NCI-H446 (cell line): ENCODE data around the gene STPG3.
"Not testable (repeated sequence)": the region's sequence is repeated elsewhere in the genome, so short reads cannot be mapped to it uniquely, and the experiment has no call there.

Experiments used
- DNase-seq, 2 experiments: peaks; one replicate each; lab custom pipeline; 2025; lab: John Stamatoyannopoulos, UW

Gene STPG3

DNA sequence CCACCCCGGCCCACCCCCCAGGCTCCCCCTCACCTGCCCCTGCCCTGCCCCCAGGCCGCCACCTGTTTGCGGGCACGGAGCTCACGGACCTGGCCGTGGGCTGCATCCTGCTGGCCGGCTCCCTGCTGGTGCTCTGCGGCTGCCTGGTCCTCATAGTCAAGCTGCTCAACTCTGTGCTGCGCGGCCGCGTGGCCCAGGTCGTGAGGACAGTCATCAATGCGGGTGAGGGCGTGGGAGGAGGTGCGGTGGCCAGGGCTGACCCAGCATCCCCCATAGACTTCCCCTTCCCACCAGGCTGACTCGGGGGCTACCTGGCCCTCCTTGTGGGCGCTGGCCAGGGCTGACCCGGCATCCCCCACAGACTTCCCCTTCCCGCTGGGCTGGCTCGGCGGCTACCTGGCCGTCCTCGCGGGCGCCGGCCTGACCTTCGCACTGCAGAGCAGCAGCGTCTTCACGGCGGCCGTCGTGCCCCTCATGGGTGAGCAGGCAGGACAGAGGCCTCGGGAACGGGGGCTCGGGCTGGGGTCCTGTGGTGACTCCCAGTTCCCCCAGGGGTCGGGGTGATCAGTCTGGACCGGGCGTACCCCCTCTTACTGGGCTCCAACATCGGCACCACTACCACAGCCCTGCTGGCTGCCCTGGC, 16.9 kb upstream of the STPG3 start:
- DNase-seq, result no peak

DNA sequence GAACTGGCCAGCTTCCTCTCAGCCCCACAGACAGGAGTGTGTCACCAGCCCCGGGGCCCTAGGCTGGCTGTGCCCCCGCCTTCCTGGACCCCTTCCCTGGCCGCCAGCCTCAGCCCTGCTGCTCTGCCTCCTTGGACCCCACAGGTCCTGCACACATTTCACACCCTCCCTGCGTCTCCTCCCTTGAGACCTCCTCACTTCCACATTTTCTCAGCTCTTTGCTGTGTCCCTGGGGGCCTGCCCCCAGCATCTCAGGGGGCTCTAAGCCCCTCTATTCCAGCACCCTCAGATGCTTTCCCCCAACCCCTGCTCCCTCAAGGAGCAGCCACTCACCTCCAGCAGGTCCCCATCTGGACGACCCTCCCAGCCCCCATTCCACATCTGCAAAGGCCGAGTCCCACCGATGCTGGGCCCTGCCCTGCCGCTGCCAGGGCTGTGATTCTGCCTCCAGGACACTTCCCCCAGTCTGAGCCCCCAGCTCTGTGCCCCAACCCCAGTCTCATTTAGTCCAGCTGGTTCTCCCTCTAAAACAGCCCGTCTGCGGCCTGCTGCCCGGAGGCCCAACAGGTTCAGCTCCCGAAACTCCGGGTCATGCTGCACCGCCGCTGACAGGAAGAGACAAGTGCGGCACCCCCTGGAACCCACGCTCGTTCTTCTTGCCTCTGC, 16.2 kb upstream of the STPG3 start:
- no peak for DNase-seq

DNA sequence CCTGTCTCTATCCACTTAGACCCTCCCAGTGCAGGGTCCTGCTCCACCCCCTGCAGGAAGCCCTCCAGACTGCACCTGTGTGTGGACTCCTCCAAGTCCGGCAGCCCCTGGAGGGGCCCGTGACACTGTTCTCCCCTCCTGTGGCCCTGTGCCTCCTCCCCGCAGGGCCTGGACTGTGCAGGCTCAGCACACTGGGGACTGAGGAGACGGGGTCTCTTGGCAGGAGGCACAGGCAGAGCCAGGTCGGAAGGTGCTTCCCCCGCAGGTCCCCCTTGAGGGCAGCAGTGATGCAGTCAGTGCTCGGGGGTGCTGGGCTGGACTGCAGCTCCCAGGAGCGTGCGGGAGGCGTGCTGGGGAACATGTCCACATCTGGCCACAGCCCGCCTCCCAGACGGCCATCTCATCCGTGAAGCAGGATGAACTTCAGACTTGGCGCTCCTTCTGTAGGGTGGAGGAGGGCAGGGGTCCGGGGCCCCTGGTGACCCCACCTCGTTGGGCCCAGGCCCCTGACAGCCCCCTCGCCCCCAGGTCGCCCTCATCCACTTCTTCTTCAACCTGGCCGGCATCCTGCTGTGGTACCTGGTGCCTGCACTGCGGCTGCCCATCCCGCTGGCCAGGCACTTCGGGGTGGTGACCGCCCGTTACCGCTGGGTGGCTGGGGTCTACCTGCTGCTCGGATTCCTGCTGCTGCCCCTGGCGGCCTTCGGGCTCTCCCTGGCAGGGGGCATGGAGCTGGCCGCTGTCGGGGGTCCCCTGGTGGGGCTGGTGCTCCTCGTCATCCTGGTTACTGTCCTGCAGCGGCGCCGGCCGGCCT, 15.5 kb upstream of the STPG3 start:
- no peak for DNase-seq

DNA sequence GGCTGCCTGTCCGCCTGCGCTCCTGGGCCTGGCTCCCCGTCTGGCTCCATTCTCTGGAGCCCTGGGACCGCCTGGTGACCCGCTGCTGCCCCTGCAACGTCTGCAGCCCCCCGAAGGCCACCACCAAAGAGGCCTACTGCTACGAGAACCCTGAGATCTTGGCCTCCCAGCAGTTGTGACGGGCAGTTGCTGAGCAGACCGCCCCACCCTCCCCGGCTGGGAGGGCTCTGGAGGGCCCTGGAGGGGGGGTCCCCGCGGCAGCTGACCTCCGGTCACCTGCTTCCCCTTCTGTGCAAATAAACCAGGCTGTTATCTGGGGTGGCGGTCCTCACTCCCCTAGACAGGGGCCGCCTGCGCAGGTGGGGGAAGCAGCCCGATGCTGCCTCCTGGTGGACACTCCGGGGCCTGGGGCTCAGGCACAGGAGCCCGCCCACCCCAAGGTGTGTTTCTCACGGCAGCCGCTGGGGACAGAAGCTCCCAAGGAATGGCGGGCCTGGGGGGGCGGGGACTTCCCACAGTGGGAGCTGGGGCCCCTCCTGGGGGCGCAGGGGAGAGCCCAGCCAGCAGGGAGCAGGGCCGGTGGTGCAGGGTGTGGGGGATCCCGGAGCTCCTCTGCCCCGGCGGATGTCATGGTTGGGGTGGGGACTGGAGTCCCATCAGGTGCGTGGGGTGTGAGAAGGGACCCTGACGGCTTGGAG, 14.7 kb upstream of the STPG3 start:
- peak; percentile 28 to 68 for DNase-seq

DNA sequence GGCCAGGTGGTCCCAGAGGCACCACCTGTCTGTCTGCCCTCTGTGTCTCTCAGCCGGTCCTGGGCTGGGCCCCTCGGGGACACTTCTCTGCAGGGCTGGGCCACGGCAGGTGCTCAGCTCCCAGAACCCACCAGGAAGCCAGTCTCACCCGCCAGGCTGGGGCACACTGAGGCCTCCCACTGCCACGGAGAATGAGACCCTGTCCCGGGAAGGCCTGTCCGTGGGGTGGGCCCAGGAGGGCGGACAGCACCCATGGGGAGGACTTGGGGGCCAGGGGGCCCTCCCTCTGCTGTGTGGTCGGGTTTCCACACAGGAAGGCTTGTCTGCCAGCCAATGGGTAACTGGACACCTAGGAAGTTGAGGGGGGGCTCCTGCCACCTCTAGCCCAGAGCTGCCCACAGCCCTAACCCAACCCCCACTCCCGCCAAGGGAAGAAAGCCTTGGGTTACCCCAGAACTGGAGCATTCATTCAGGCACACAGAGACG, 14.1 kb upstream of the STPG3 start:
- no peak for DNase-seq

DNA sequence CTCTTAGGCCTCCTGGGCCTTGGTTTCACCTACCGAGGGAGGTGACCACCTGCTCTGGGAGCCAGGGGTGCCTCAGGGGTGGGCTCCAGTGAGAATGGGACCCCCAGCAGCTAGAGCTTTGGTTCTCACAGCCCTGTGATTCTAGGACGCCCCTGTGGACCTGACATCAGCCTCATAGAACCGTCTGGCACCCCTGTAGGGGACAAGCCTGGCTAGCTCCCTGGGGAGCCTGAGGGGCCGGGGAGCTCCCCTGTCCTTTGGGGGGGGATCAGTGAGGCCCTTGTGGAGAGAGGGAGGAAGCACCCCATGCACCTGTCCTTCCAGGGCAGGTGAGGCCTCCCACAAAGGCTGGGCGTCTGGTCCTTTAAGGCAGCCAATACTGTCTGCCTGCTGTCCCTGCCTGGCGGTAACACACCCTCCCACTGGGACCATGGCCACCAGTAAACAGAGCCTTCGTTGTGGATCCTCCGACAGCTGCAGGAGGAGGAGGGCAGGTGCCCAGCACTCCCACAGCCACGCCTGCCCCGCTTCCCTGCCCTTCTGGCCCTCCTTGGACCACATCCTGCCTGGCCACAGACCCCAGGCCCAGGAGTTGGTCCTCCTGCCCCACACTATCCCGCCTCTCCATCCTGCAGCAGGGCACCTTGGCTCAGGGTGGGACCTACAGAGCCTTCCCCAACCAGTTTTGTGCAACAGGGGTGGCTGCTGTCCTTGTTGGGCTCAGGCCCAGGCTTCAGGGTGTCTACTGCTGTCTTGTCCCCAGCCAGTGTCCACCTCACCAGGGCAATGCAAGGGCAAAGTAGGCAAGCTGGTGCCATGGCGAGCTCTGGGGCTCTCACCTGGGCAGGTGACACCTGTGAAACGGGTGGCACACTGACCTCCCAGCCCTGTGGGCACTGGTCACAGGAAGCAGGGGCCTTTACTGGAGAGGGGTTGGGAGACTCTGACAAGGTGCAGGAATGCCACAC, 13.0 kb upstream of the STPG3 start:
- no peak for DNase-seq

DNA sequence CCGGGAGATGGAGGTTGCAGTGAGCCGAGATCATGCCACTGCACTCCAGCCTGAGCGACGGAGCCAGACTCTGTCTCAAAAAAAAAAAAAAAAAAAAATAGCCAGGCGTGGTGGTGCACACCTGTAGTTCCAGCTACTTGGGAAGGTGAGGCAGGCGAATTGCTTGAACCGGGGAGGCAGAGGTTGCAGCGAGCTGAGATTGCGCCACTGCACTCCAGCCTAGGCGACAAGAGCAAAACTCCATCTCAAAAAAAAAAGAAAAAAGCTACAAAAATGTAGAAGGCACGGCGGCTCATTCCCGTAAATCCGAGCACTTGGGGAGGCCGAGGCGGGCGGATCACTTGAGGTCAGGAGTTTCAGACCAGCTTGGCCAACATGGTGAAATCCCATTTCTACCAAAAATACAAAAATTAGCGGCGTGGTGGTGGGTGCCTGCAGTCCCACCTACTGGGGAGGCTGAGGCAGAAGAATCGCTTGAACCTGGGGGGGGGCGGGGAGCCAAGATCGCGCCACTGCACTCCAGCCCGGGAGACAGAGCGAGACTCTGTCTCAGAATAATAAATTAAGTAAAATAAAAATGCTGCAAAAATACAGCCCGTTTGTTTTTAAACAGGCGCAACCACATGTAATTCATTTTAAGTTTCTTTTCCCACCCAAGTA, 11.4 kb upstream of the STPG3 start:
- DNase-seq, result not testable (repeated sequence)

DNA sequence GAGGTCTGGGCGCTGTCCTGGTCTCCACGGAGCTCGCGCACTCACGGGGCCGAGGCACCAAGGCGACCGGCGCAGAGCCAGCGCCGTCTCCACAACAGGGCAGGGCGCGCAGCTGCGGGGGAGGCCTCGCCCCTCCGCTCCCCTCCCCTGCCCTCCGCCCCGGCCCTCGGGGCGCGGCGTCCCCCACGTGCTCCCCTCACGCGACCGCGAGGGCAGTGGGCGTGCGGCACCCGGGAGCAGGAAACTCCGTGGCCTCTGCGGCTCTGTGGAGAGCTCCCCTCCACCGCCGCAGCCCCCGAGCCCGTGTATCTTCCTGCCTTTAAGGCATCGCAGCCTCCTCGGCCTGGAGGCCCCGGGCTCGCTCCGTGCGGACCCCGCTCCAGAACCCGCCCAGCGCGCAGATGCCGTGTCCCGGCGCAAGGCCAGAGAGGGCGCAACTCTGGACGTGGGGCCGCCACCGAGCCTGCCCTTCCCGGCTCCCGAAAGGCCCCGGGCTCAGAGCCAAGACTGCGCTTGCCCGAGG, 10.7 kb upstream of the STPG3 start:
- peak in 1 of 2 experiments; percentile 55 for DNase-seq

DNA sequence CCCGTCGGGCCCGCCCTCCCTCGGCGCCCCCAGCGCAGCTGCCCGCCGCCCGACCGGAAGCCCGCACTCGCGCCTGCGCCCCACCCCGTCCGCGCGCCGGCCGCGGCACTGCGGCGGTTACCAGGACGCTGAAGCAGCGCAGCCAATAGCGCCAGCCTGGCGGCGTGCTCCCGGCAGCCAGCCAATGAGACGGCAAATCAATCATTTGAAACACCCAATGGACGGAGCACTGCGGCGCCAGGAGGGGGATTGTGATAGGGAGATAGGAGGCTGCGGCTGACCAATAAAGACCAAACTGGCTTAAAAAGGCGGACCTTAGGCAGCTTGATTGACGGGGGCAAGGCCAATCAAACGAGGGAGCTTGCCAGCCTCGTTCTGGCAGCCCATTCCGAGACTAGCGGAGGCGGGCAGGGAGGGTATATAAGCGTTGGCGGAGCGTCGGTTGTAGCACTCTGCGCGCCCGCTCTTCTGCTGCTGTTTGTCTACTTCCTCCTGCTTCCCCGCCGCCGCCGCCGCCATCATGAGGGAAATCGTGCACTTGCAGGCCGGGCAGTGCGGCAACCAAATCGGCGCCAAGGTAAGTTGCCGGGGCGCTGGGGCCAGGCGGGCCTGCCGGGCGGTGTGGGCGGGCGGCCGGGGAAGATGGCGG, 10.1 kb upstream of the STPG3 start, which contains the start of gene TUBB4B:
Gene TUBB4B (plus strand): TSS at position 447 of the 649 bp plus-strand sequence. CDS start 74 bp downstream, at position 521.
- DNase-seq, result peak; percentile 95 to 98

DNA sequence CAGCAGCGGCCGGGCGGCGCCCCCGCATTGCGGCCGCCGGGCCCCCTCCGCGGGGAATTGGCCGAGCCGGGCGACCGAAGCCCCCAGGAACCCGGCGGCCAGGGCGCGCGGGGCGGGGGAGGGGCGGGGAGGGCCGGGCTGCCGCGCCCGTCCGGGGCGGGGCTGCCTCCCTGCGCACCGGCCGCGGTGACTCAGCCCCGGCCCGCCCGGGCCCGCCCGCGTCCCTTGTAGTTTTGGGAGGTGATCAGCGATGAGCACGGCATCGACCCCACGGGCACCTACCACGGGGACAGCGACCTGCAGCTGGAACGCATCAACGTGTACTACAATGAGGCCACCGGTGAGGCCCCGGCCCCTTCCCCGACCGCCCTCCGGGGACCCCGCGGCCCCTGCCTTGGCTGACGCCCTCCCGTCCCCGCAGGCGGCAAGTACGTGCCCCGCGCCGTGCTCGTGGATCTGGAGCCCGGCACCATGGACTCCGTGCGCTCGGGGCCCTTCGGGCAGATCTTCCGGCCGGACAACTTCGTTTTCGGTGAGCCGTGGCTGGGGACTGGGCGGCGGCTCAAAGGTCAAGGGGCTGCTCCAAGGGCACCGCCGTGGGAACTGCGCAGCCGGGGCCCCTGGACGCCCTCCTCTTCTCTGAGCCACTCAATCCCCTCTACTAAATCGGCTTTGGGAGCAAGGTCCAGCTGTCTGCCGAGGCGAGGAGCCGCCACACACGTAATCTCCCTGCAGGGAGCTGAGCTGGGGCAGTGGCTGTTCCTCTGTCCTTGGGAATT, 9.4 kb upstream of the STPG3 start:
- DNase-seq, result peak in 1 of 2 experiments; percentile 46

DNA sequence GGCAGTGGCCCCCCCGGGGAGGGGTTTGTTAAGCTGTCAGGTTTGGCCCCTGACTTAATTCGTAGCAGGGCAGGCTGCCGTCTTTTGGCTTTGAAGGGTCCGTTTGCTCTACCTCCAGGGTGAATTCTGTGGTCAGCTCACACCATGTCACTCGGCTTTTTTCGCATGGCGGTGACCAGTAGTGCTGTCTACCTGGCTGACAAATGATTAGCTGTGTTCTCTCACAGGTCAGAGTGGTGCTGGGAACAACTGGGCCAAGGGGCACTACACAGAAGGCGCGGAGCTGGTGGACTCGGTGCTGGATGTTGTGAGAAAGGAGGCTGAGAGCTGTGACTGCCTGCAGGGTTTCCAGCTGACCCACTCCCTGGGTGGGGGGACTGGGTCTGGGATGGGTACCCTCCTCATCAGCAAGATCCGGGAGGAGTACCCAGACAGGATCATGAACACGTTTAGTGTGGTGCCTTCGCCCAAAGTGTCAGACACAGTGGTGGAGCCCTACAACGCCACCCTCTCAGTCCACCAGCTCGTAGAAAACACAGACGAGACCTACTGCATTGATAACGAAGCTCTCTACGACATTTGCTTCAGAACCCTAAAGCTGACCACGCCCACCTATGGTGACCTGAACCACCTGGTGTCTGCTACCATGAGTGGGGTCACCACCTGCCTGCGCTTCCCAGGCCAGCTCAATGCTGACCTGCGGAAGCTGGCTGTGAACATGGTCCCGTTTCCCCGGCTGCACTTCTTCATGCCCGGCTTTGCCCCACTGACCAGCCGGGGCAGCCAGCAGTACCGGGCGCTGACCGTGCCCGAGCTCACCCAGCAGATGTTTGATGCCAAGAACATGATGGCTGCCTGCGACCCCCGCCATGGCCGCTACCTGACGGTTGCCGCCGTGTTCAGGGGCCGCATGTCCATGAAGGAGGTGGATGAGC, 8.6 kb upstream of the STPG3 start:
- DNase-seq, result no peak

DNA sequence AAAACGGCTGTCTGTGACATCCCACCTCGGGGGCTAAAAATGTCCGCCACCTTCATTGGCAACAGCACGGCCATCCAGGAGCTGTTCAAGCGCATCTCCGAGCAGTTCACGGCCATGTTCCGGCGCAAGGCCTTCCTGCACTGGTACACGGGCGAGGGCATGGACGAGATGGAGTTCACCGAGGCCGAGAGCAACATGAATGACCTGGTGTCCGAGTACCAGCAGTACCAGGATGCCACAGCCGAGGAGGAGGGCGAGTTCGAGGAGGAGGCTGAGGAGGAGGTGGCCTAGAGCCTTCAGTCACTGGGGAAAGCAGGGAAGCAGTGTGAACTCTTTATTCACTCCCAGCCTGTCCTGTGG, 7.8 kb upstream of the STPG3 start:
- not testable (repeated sequence) for DNase-seq

DNA sequence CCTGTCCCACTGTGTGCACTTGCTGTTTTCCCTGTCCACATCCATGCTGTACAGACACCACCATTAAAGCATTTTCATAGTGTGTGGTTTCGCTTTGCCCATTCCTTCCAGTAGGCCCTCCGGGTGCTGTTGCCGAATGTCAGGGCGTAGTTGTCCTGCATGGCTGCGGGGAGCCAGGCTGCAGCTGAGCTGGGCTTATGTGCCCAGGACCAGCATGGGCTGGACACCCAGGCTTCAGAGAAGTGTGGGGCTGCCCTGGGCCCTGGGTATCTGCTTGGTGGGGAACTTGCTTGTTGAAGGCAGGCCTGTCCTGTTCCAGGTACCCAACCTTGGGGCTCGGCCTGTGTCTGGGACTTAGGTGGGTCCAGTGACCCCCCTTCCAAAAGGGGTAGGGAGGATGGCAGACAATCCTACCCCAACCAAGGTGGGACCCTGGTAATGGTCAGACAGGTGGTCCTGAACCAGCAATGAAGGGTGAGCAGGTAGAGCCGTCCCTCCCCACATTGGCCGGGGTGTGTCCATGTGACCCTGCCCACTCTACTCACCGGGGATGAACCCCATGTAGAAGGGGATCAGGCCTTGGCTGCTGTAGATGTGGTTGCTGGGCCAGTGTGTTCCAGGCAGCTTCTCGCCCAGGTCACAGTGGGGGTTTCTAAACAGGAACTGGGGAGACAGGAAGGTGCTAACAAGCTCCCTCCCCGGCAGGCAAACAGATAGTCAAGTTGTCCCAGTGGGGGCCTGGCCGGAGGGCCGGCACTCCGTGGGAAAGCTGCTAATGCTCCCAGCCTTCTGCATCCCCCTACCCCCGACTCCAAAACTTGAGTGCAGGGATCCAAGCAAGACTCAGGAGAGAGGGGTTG, 7.2 kb upstream of the STPG3 start:
- DNase-seq, result no peak

DNA sequence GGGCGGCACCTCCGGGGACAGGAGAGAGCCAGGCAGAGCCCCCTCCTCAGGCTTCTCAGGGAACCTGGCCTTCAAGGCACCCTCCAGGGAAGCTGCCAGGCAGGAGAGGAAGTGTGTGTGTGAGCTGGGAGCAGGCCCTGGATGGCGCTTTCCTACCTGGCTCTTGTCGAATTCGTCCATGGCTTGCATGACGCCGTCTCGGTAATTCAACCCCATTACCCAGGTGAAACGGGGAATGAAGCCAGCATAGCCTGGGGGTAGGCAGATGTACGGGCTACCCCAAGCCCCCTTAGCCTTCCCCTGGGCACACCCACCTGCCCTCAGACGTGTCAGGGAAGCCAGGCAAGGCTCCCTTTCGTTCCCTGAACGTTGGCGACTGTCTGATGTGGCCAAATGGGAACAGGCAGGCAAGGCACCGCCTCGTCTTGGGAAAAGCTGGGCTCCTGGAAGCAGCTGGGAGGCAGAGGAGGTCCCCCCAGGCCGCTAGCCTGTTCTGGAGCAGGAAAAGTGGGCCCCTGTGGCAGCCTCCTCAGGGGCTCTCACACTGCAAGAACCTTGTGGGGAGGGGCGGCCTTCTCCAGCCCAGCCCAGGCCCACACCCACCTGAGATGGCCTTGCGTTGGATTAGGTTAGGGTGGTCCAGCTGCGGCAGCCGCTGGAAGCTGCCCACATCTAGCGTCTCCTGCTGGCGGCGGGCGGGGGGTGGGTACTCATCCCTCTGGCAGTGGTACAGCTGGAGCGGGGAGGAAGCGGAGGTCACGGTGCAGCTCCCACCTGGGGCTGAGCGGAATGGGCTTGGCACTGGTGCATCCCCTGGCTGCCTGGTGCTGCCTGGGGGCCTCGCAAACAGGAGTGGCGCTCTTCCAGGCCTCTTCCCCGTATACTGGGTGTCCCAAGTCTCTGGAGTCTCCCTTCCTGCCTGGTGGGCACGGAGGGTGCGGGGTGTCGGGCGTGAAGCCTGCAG, 6.3 kb upstream of the STPG3 start:
- no peak for DNase-seq
